GM23338 (cell line): ENCODE data around the gene RFPL4AL1.
A peak's percentile ranks its signal among the peaks of the same experiment; 100 is the strongest.

Experiments
- CREB1 ChIP-seq: fragments of 250-450 bp; sonication (Bioruptor Pico); IDR thresholded peaks from 2 replicates; pipeline ENCODE4 v1.5.0; 2020; ENCODE audit warnings: low read depth, mild to moderate bottlenecking, moderate library complexity
- EZH2 ChIP-seq: fragments of 200-600 bp; sonication (generic); IDR thresholded peaks from one replicate; pipeline ENCODE4 v1.8.0; 2017; ENCODE audit warnings: antibody characterized with exemption, mild to moderate bottlenecking, low read depth; ENCODE audit not compliant: unreplicated experiment
- EZH2phosphoT487 ChIP-seq: fragments of 200-600 bp; sonication (generic); IDR thresholded peaks from one replicate; pipeline ENCODE4 v1.8.1; 2018; ENCODE audit warnings: antibody characterized with exemption; ENCODE audit not compliant: unreplicated experiment
- JUNB ChIP-seq: IDR thresholded peaks from one replicate; pipeline ENCODE4 v1.6.1; 2016; ENCODE audit warnings: antibody characterized with exemption; ENCODE audit not compliant: unreplicated experiment
- NANOG ChIP-seq: IDR thresholded peaks from 2 replicates; pipeline ENCODE4 v1.6.1; 2016; ENCODE audit warnings: antibody characterized with exemption, borderline replicate concordance
- POLR2AphosphoS5 ChIP-seq: IDR thresholded peaks from 2 replicates; pipeline ENCODE4 v1.6.1; 2016; ENCODE audit warnings: antibody characterized with exemption, low read depth
- REST ChIP-seq: IDR thresholded peaks from one replicate; pipeline ENCODE4 v1.6.1; 2018; ENCODE audit warnings: antibody characterized with exemption; ENCODE audit not compliant: unreplicated experiment
- STAT1 ChIP-seq: IDR thresholded peaks from one replicate; pipeline ENCODE4 v1.6.1; 2016; ENCODE audit warnings: antibody characterized with exemption; ENCODE audit not compliant: unreplicated experiment
- ZNF462 ChIP-seq: fragments of 250-450 bp; sonication (Bioruptor Pico); IDR thresholded peaks from 2 replicates; pipeline ENCODE4 v1.5.0; 2020; ENCODE audit warnings: mild to moderate bottlenecking, moderate library complexity
- TF ChIP-seq, protein P1 (sequence below), 2 experiments: fragments of 200-600 bp in 1 of 2; sonication (generic) in 1 of 2; conservative IDR thresholded peaks; 2 replicates each; pipeline versions ENCODE4 v1.5.1 to v1.6.1; 2016 to 2017; ENCODE audit warnings: antibody characterized with exemption in 2 of 2, low read depth in 2 of 2, mild to moderate bottlenecking in 2 of 2, moderate library complexity in 1 of 2
- TF ChIP-seq, protein P2 (sequence below): IDR thresholded peaks from 2 replicates; pipeline ENCODE4 v1.6.1; 2016; ENCODE audit warnings: antibody characterized with exemption

GRCh38 chr19:55777528-55777927, 8.6 kb downstream of the RFPL4AL1 start:
- TF ChIP-seq, protein P1, sequence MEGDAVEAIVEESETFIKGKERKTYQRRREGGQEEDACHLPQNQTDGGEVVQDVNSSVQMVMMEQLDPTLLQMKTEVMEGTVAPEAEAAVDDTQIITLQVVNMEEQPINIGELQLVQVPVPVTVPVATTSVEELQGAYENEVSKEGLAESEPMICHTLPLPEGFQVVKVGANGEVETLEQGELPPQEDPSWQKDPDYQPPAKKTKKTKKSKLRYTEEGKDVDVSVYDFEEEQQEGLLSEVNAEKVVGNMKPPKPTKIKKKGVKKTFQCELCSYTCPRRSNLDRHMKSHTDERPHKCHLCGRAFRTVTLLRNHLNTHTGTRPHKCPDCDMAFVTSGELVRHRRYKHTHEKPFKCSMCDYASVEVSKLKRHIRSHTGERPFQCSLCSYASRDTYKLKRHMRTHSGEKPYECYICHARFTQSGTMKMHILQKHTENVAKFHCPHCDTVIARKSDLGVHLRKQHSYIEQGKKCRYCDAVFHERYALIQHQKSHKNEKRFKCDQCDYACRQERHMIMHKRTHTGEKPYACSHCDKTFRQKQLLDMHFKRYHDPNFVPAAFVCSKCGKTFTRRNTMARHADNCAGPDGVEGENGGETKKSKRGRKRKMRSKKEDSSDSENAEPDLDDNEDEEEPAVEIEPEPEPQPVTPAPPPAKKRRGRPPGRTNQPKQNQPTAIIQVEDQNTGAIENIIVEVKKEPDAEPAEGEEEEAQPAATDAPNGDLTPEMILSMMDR (conservative IDR thresholded peaks at IDR 0.05; ENCODE audit: low read depth in 2 of 2), result peak; percentile 32 to 34; a peak in 3 of 4 replicates
- TF ChIP-seq EZH2phosphoT487 (no peak), REST (no peak), CREB1 (CRISPR knock-in tag) (no peak), POLR2AphosphoS5 (no peak), EZH2 (no peak), JUNB (no peak), STAT1 (no peak), NANOG (no peak), ZNF462 (CRISPR knock-in tag) (no peak)
- TF ChIP-seq, protein P2, sequence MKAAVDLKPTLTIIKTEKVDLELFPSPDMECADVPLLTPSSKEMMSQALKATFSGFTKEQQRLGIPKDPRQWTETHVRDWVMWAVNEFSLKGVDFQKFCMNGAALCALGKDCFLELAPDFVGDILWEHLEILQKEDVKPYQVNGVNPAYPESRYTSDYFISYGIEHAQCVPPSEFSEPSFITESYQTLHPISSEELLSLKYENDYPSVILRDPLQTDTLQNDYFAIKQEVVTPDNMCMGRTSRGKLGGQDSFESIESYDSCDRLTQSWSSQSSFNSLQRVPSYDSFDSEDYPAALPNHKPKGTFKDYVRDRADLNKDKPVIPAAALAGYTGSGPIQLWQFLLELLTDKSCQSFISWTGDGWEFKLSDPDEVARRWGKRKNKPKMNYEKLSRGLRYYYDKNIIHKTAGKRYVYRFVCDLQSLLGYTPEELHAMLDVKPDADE, result no peak
